ENCODE measurements around the gene PHKA2. TPM values are rescaled to one million over a fixed set of nuclear protein-coding genes. Genes with fewer than 3 reads are reported as not detected.
"Not testable (repeated sequence)": the region's sequence is repeated elsewhere in the genome, so short reads cannot be mapped to it uniquely, and the experiment has no call there.

The PHKA2 gene
- total RNA-seq, 2 donors from 2014 or later: 29.4 to 33.2 TPM

GRCh38 chrX:18997916-18998315 is 14.0 kb upstream of the PHKA2 start:
- H3K9me3 ChIP-seq (ENCODE audit: control insufficient read depth, low read length, poor library complexity, severe bottlenecking): no peaks in the 10 kb centered on the region
- ATAC-seq (no peak), DNase-seq (no peak)
- H3K4me1 Mint-ChIP-seq: no peaks in the 10 kb centered on the region
- H3K27ac Mint-ChIP-seq: no peak overlapping the region
- no peaks in the 10 kb centered on the region for H3K27me3 Mint-ChIP-seq
- H3K4me3 Mint-ChIP-seq: no peak overlapping the region
- no peaks in the 10 kb centered on the region for H3K36me3 Mint-ChIP-seq (ENCODE audit: low read depth)

GRCh38 chrX:18996536-18996935 is 12.6 kb upstream of the PHKA2 start:
- no peak for DNase-seq
- Mint-ChIP-seq H3K4me3 (no peak overlapping the region), H3K27ac (no peak overlapping the region), H3K4me1 (no peaks in the 10 kb centered on the region), H3K27me3 (no peaks in the 10 kb centered on the region), H3K36me3 (ENCODE audit: low read depth) (no peaks in the 10 kb centered on the region)
- H3K9me3 ChIP-seq (ENCODE audit: control insufficient read depth, low read length, poor library complexity, severe bottlenecking): no peaks in the 10 kb centered on the region
- no peak for ATAC-seq

- no peaks in the 10 kb centered on the region for H3K36me3 Mint-ChIP-seq (ENCODE audit: low read depth)
- no peaks in the 10 kb centered on the region for H3K4me1 Mint-ChIP-seq
- no peak overlapping the region for H3K4me3 Mint-ChIP-seq
- H3K9me3 ChIP-seq (ENCODE audit: control insufficient read depth, low read length, poor library complexity, severe bottlenecking): no peaks in the 10 kb centered on the region
- no peak for DNase-seq
- no peak overlapping the region for H3K27ac Mint-ChIP-seq
- H3K27me3 Mint-ChIP-seq: no peaks in the 10 kb centered on the region
- ATAC-seq: no peak
These were observed 11.3 kb upstream of the PHKA2 start for GRCh38 chrX:18995221-18995620.

- no peak overlapping the region for H3K4me3 Mint-ChIP-seq
- H3K9me3 ChIP-seq (ENCODE audit: control insufficient read depth, low read length, poor library complexity, severe bottlenecking): no peaks in the 10 kb centered on the region
- no peaks in the 10 kb centered on the region for H3K27me3 Mint-ChIP-seq
- DNase-seq: no peak
- H3K27ac Mint-ChIP-seq: no peak overlapping the region
- ATAC-seq: no peak
- no peaks in the 10 kb centered on the region for H3K4me1 Mint-ChIP-seq
- H3K36me3 Mint-ChIP-seq (ENCODE audit: low read depth): no peaks in the 10 kb centered on the region
These were observed 10.8 kb upstream of the PHKA2 start for GRCh38 chrX:18994713-18995112.

GRCh38 chrX:18992829-18993228 is 8.9 kb upstream of the PHKA2 start:
- ATAC-seq (no peak), DNase-seq (no peak)
- no peaks in the 10 kb centered on the region for H3K27me3 Mint-ChIP-seq
- H3K36me3 Mint-ChIP-seq (ENCODE audit: low read depth): no peaks in the 10 kb centered on the region
- no peaks in the 10 kb centered on the region for H3K4me1 Mint-ChIP-seq
- no peak overlapping the region for H3K27ac Mint-ChIP-seq
- H3K4me3 Mint-ChIP-seq: no peak overlapping the region
- H3K9me3 ChIP-seq (ENCODE audit: control insufficient read depth, low read length, poor library complexity, severe bottlenecking): no peaks in the 10 kb centered on the region

GRCh38 chrX:18985186-18985435 is 1.2 kb upstream of the PHKA2 start:
- Mint-ChIP-seq H3K27me3 (no peaks in the 10 kb centered on the region), H3K4me3 (peak overlapping the region; percentile 86), H3K27ac (peak overlapping the region; percentile 92), H3K36me3 (ENCODE audit: low read depth) (no peaks in the 10 kb centered on the region), H3K4me1 (peaks cover 7% of the 10 kb centered on the region)
- DNase-seq (no peak), ATAC-seq (no peak)
- no peaks in the 10 kb centered on the region for H3K9me3 ChIP-seq (ENCODE audit: control insufficient read depth, low read length, poor library complexity, severe bottlenecking)

- peak overlapping the region; percentile 92 for H3K27ac Mint-ChIP-seq
- peak overlapping the region; percentile 86 for H3K4me3 Mint-ChIP-seq
- ATAC-seq (peak; percentile 89), DNase-seq (peak; percentile 71 to 83 (median 80))
- no peaks in the 10 kb centered on the region for H3K36me3 Mint-ChIP-seq (ENCODE audit: low read depth)
- H3K9me3 ChIP-seq (ENCODE audit: control insufficient read depth, low read length, poor library complexity, severe bottlenecking): no peaks in the 10 kb centered on the region
- H3K4me1 Mint-ChIP-seq: peaks cover 7% of the 10 kb centered on the region
- H3K27me3 Mint-ChIP-seq: no peaks in the 10 kb centered on the region
These were observed 669 bp upstream of the PHKA2 start for GRCh38 chrX:18984381-18985185.

GRCh38 chrX:18981124-18981807 is 2.6 kb downstream of the PHKA2 start:
- H3K9me3 ChIP-seq (ENCODE audit: control insufficient read depth, low read length, poor library complexity, severe bottlenecking): no peaks in the 10 kb centered on the region
- H3K4me3 Mint-ChIP-seq: no peak overlapping the region
- DNase-seq (no peak), ATAC-seq (no peak)
- H3K27ac Mint-ChIP-seq: no peak overlapping the region
- H3K4me1 Mint-ChIP-seq: peaks cover 9% of the 10 kb centered on the region
- H3K36me3 Mint-ChIP-seq (ENCODE audit: low read depth): no peaks in the 10 kb centered on the region
- no peaks in the 10 kb centered on the region for H3K27me3 Mint-ChIP-seq

GRCh38 chrX:18980262-18980661 is 3.7 kb downstream of the PHKA2 start:
- not testable (repeated sequence) for H3K27ac Mint-ChIP-seq; H3K27me3 Mint-ChIP-seq; H3K9me3 ChIP-seq (ENCODE audit: control insufficient read depth, low read length, poor library complexity, severe bottlenecking); H3K4me3 Mint-ChIP-seq; DNase-seq; H3K36me3 Mint-ChIP-seq (ENCODE audit: low read depth); ATAC-seq
- H3K4me1 Mint-ChIP-seq: peaks cover 12% of the 10 kb centered on the region

GRCh38 chrX:18974993-18975392 is 8.9 kb downstream of the PHKA2 start:
- DNase-seq (no peak), ATAC-seq (no peak)
- peaks cover 5% of the 10 kb centered on the region for H3K36me3 Mint-ChIP-seq (ENCODE audit: low read depth)
- H3K9me3 ChIP-seq (ENCODE audit: control insufficient read depth, low read length, poor library complexity, severe bottlenecking): no peaks in the 10 kb centered on the region
- no peak overlapping the region for H3K27ac Mint-ChIP-seq
- peaks cover 10% of the 10 kb centered on the region for H3K4me1 Mint-ChIP-seq
- no peaks in the 10 kb centered on the region for H3K27me3 Mint-ChIP-seq
- no peak overlapping the region for H3K4me3 Mint-ChIP-seq

- H3K36me3 Mint-ChIP-seq (ENCODE audit: low read depth): peaks cover 5% of the 10 kb centered on the region
- no peak overlapping the region for H3K4me3 Mint-ChIP-seq
- DNase-seq (no peak), ATAC-seq (no peak)
- no peaks in the 10 kb centered on the region for H3K27me3 Mint-ChIP-seq
- H3K9me3 ChIP-seq (ENCODE audit: control insufficient read depth, low read length, poor library complexity, severe bottlenecking): no peaks in the 10 kb centered on the region
- H3K27ac Mint-ChIP-seq: no peak overlapping the region
- peaks cover 10% of the 10 kb centered on the region for H3K4me1 Mint-ChIP-seq
These were observed 10.3 kb downstream of the PHKA2 start for GRCh38 chrX:18973527-18974192.

- peaks cover 12% of the 10 kb centered on the region for H3K4me1 Mint-ChIP-seq
- no peak overlapping the region for H3K4me3 Mint-ChIP-seq
- H3K27ac Mint-ChIP-seq: no peak overlapping the region
- H3K9me3 ChIP-seq (ENCODE audit: control insufficient read depth, low read length, poor library complexity, severe bottlenecking): no peaks in the 10 kb centered on the region
- ATAC-seq (no peak), DNase-seq (no peak)
- H3K36me3 Mint-ChIP-seq (ENCODE audit: low read depth): peaks cover 5% of the 10 kb centered on the region
- H3K27me3 Mint-ChIP-seq: no peaks in the 10 kb centered on the region
These were observed 12.4 kb downstream of the PHKA2 start for GRCh38 chrX:18971506-18971905.

GRCh38 chrX:18970465-18970864 is 13.4 kb downstream of the PHKA2 start:
- no peaks in the 10 kb centered on the region for H3K27me3 Mint-ChIP-seq
- H3K36me3 Mint-ChIP-seq (ENCODE audit: low read depth): peaks cover 5% of the 10 kb centered on the region
- DNase-seq: no peak
- H3K27ac Mint-ChIP-seq: no peak overlapping the region
- H3K4me1 Mint-ChIP-seq: peaks cover 9% of the 10 kb centered on the region
- no peak for ATAC-seq
- no peak overlapping the region for H3K4me3 Mint-ChIP-seq
- H3K9me3 ChIP-seq (ENCODE audit: control insufficient read depth, low read length, poor library complexity, severe bottlenecking): no peaks in the 10 kb centered on the region
